Measurements from ENCODE around the gene NR2C1.

- TF ChIP-seq EP300 (IDR thresholded peaks at IDR 0.05; ENCODE audit: borderline replicate concordance) (no peak), CEBPB (IDR thresholded peaks at IDR 0.05) (no peak), CREB1 (IDR thresholded peaks at IDR 0.05; ENCODE audit: low read depth) (no peak), EGR1 (IDR thresholded peaks at IDR 0.05) (no peak), FOXM1 (IDR thresholded peaks at IDR 0.05; ENCODE audit: borderline replicate concordance, low read depth) (no peak)
These were observed 84.9 kb downstream of the NR2C1 start for GRCh38 chr12:94988471-94988870.

Measured in Ishikawa (cell line).